Measurements from ENCODE around the gene FKBP4.

Gene FKBP4

GRCh38 chr12:2796187-2796666 is 1.5 kb downstream of the FKBP4 start:
- no peak for DNase-seq (ENCODE audit: low read depth, low spot score)
- H3K9me3 ChIP-seq (ENCODE audit: control insufficient read depth, insufficient read depth, low read length), result no peaks in the 10 kb centered on the region
- WGBS (ENCODE audit: insufficient coverage, insufficient read length), result no CpG with 5 or more reads among the region's 14 CpGs
- H3K27me3 ChIP-seq (ENCODE audit: control insufficient read depth, insufficient read depth, low read length), result no peaks in the 10 kb centered on the region
- H3K4me1 ChIP-seq (ENCODE audit: control insufficient read depth, insufficient read depth, low read length), result peaks cover 1% of the 10 kb centered on the region; the same call in 1 of the 2 replicates
- H3K4me3 ChIP-seq (ENCODE audit: low read length), result peak overlapping the region; percentile 55
- peaks cover 36% of the 10 kb centered on the region for H3K36me3 ChIP-seq (ENCODE audit: control insufficient read depth, insufficient read depth, low read length)
- no peak overlapping the region for H3K27ac ChIP-seq (ENCODE audit: low read length)

- DNase-seq (ENCODE audit: low read depth, low spot score), result no peak
- Histone ChIP-seq H3K27me3 (ENCODE audit: control insufficient read depth, insufficient read depth, low read length) (no peaks in the 10 kb centered on the region), H3K4me1 (ENCODE audit: control insufficient read depth, insufficient read depth, low read length) (peaks cover 1% of the 10 kb centered on the region; the same call in 1 of the 2 replicates), H3K36me3 (ENCODE audit: control insufficient read depth, insufficient read depth, low read length) (peaks cover 47% of the 10 kb centered on the region), H3K4me3 (ENCODE audit: low read length) (no peak overlapping the region), H3K9me3 (ENCODE audit: control insufficient read depth, insufficient read depth, low read length) (no peaks in the 10 kb centered on the region), H3K27ac (ENCODE audit: low read length) (no peak overlapping the region)
- no CpG with 5 or more reads among the region's 7 CpGs for WGBS (ENCODE audit: insufficient coverage, insufficient read length)
These were observed 3.1 kb downstream of the FKBP4 start for GRCh38 chr12:2797721-2798418.

GRCh38 chr12:2800046-2800570 is 5.3 kb downstream of the FKBP4 start:
- peaks cover 64% of the 10 kb centered on the region for H3K36me3 ChIP-seq (ENCODE audit: control insufficient read depth, insufficient read depth, low read length)

GRCh38 chr12:2801044-2801783 is 6.4 kb downstream of the FKBP4 start:
- WGBS (ENCODE audit: insufficient coverage, insufficient read length), result no CpG with 5 or more reads among the region's 16 CpGs
- no peaks in the 10 kb centered on the region; the same call in 1 of the 2 replicates for H3K4me1 ChIP-seq (ENCODE audit: control insufficient read depth, insufficient read depth, low read length)
- H3K4me3 ChIP-seq (ENCODE audit: low read length), result no peak overlapping the region
- no peak for DNase-seq (ENCODE audit: low read depth, low spot score)
- H3K27ac ChIP-seq (ENCODE audit: low read length), result no peak overlapping the region
- no peaks in the 10 kb centered on the region for H3K27me3 ChIP-seq (ENCODE audit: control insufficient read depth, insufficient read depth, low read length)
- no peaks in the 10 kb centered on the region for H3K9me3 ChIP-seq (ENCODE audit: control insufficient read depth, insufficient read depth, low read length)
- peaks cover 64% of the 10 kb centered on the region for H3K36me3 ChIP-seq (ENCODE audit: control insufficient read depth, insufficient read depth, low read length)

More at GRCh38 chr12:2800046-2800570, 5.3 kb downstream of the FKBP4 start:
- no peaks in the 10 kb centered on the region for H3K27me3 ChIP-seq (ENCODE audit: control insufficient read depth, insufficient read depth, low read length)
- H3K4me1 ChIP-seq (ENCODE audit: control insufficient read depth, insufficient read depth, low read length), result no peaks in the 10 kb centered on the region; the same call in 1 of the 2 replicates
- DNase-seq (ENCODE audit: low read depth, low spot score), result no peak
- no peaks in the 10 kb centered on the region for H3K9me3 ChIP-seq (ENCODE audit: control insufficient read depth, insufficient read depth, low read length)
- no peak overlapping the region for H3K4me3 ChIP-seq (ENCODE audit: low read length)
- H3K27ac ChIP-seq (ENCODE audit: low read length), result no peak overlapping the region
- WGBS (ENCODE audit: insufficient coverage, insufficient read length), result no CpG with 5 or more reads among the region's 3 CpGs

GRCh38 chr12:2803635-2804392 is 9.0 kb downstream of the FKBP4 start:
- Histone ChIP-seq H3K36me3 (ENCODE audit: control insufficient read depth, insufficient read depth, low read length) (peaks cover 52% of the 10 kb centered on the region), H3K9me3 (ENCODE audit: control insufficient read depth, insufficient read depth, low read length) (no peaks in the 10 kb centered on the region), H3K4me3 (ENCODE audit: low read length) (no peak overlapping the region), H3K27me3 (ENCODE audit: control insufficient read depth, insufficient read depth, low read length) (no peaks in the 10 kb centered on the region), H3K4me1 (ENCODE audit: control insufficient read depth, insufficient read depth, low read length) (no peaks in the 10 kb centered on the region), H3K27ac (ENCODE audit: low read length) (no peak overlapping the region)
- DNase-seq (ENCODE audit: low read depth, low spot score), result no peak
- no CpG with 5 or more reads among the region's 7 CpGs for WGBS (ENCODE audit: insufficient coverage, insufficient read length)

- WGBS (ENCODE audit: insufficient coverage, insufficient read length), result no CpG with 5 or more reads among the region's 5 CpGs
- DNase-seq (ENCODE audit: low read depth, low spot score), result no peak
These were observed 9.8 kb downstream of the FKBP4 start for GRCh38 chr12:2804393-2805142.

GRCh38 chr12:2805143-2805520 is 10.4 kb downstream of the FKBP4 start:
- no CpG with 5 or more reads among the region's 2 CpGs for WGBS (ENCODE audit: insufficient coverage, insufficient read length)
- Histone ChIP-seq H3K27ac (ENCODE audit: low read length) (no peak overlapping the region), H3K27me3 (ENCODE audit: control insufficient read depth, insufficient read depth, low read length) (no peaks in the 10 kb centered on the region), H3K9me3 (ENCODE audit: control insufficient read depth, insufficient read depth, low read length) (no peaks in the 10 kb centered on the region), H3K4me3 (ENCODE audit: low read length) (no peak overlapping the region), H3K36me3 (ENCODE audit: control insufficient read depth, insufficient read depth, low read length) (peaks cover 39% of the 10 kb centered on the region), H3K4me1 (ENCODE audit: control insufficient read depth, insufficient read depth, low read length) (no peaks in the 10 kb centered on the region)
- no peak for DNase-seq (ENCODE audit: low read depth, low spot score)

More at GRCh38 chr12:2804393-2805142, 9.8 kb downstream of the FKBP4 start:
- no peak overlapping the region for H3K4me3 ChIP-seq (ENCODE audit: low read length)
- H3K27me3 ChIP-seq (ENCODE audit: control insufficient read depth, insufficient read depth, low read length), result no peaks in the 10 kb centered on the region
- no peaks in the 10 kb centered on the region for H3K9me3 ChIP-seq (ENCODE audit: control insufficient read depth, insufficient read depth, low read length)
- H3K36me3 ChIP-seq (ENCODE audit: control insufficient read depth, insufficient read depth, low read length), result peaks cover 44% of the 10 kb centered on the region
- no peaks in the 10 kb centered on the region for H3K4me1 ChIP-seq (ENCODE audit: control insufficient read depth, insufficient read depth, low read length)
- no peak overlapping the region for H3K27ac ChIP-seq (ENCODE audit: low read length)

- no CpG with 5 or more reads among the region's 6 CpGs for WGBS (ENCODE audit: insufficient coverage, insufficient read length)
- Histone ChIP-seq H3K27ac (ENCODE audit: low read length) (no peak overlapping the region), H3K9me3 (ENCODE audit: control insufficient read depth, insufficient read depth, low read length) (no peaks in the 10 kb centered on the region), H3K4me1 (ENCODE audit: control insufficient read depth, insufficient read depth, low read length) (no peaks in the 10 kb centered on the region), H3K36me3 (ENCODE audit: control insufficient read depth, insufficient read depth, low read length) (peaks cover 25% of the 10 kb centered on the region), H3K27me3 (ENCODE audit: control insufficient read depth, insufficient read depth, low read length) (no peaks in the 10 kb centered on the region), H3K4me3 (ENCODE audit: low read length) (no peak overlapping the region)
- DNase-seq (ENCODE audit: low read depth, low spot score), result no peak
These were observed 11.9 kb downstream of the FKBP4 start for GRCh38 chr12:2806700-2807099.

GRCh38 chr12:2811801-2812200 is 17.0 kb downstream of the FKBP4 start:
- Histone ChIP-seq H3K4me1 (ENCODE audit: control insufficient read depth, insufficient read depth, low read length) (no peaks in the 10 kb centered on the region), H3K4me3 (ENCODE audit: low read length) (no peak overlapping the region), H3K27ac (ENCODE audit: low read length) (no peak overlapping the region), H3K36me3 (ENCODE audit: control insufficient read depth, insufficient read depth, low read length) (no peaks in the 10 kb centered on the region; the same call in 1 of the 2 replicates), H3K27me3 (ENCODE audit: control insufficient read depth, insufficient read depth, low read length) (no peaks in the 10 kb centered on the region), H3K9me3 (ENCODE audit: control insufficient read depth, insufficient read depth, low read length) (no peaks in the 10 kb centered on the region)
- no CpG with 5 or more reads among the region's 5 CpGs for WGBS (ENCODE audit: insufficient coverage, insufficient read length)
- no peak for DNase-seq (ENCODE audit: low read depth, low spot score)

Measured in iPS DF 6.9 (cell line).